ENCODE results near the gene SLC39A11. TPM values are rescaled to one million over a fixed set of nuclear protein-coding genes. Genes with fewer than 3 reads are reported as not detected.

The SLC39A11 gene
- total RNA-seq, 1 experiment from 2014 or later = 15.8 TPM

GRCh38 chr17:72719578-72720493 lies 372.7 kb downstream of the SLC39A11 start:
- ChIA-PET CTCF (interaction anchor here (0.6 to 2.5 kb wide), 4 partner anchors 8 to 466 kb away, joined by 3 to 12 read pairs (median 12); no protein-coding TSS in a partner anchor), POLR2A (interaction anchor here (0.5 to 1.0 kb wide), 2 partner anchors 22 to 512 kb away, joined by 3 to 4 read pairs; a partner anchor contains a TSS)
- Mint-ChIP-seq H3K9me3 (ENCODE audit: unreplicated experiment) (no peaks in the 10 kb centered on the region), H3K4me1 (ENCODE audit: insufficient read depth, unreplicated experiment) (peaks cover 30% of the 10 kb centered on the region), H3K27ac (ENCODE audit: low read depth, unreplicated experiment) (no peak overlapping the region), H3K36me3 (ENCODE audit: insufficient read depth, unreplicated experiment) (peaks cover 6% of the 10 kb centered on the region), H3K4me3 (ENCODE audit: unreplicated experiment) (no peak overlapping the region), H3K27me3 (ENCODE audit: insufficient read depth, unreplicated experiment) (no peaks in the 10 kb centered on the region)
- intact Hi-C loops (cut with micrococcal nuclease) = no loop called here
- no peak for DNase-seq (ENCODE audit: unreplicated experiment)
- BruUV-seq (replicated peaks) = no TSS peak
- no peak for TF ChIP-seq CTCF (IDR thresholded peaks at IDR 0.05; ENCODE audit: unreplicated experiment)

- H3K4me1 Mint-ChIP-seq (ENCODE audit: insufficient read depth, unreplicated experiment) = peaks cover 29% of the 10 kb centered on the region
- ChIA-PET POLR2A (interaction anchor here (0.5 kb wide), 1 partner anchor 21 kb away, joined by 3 read pairs; no protein-coding TSS in a partner anchor), CTCF (interaction anchor here (1.0 to 2.5 kb wide), 4 partner anchors 8 to 475 kb away, joined by 3 to 12 read pairs (median 12); no protein-coding TSS in a partner anchor)
- no peak for DNase-seq (ENCODE audit: unreplicated experiment)
- no peak overlapping the region for H3K4me3 Mint-ChIP-seq (ENCODE audit: unreplicated experiment)
- no peaks in the 10 kb centered on the region for H3K9me3 Mint-ChIP-seq (ENCODE audit: unreplicated experiment)
- H3K36me3 Mint-ChIP-seq (ENCODE audit: insufficient read depth, unreplicated experiment) = peaks cover 6% of the 10 kb centered on the region
- BruUV-seq (replicated peaks) = no TSS peak
- TF ChIP-seq CTCF (IDR thresholded peaks at IDR 0.05; ENCODE audit: unreplicated experiment) = no peak
- H3K27ac Mint-ChIP-seq (ENCODE audit: low read depth, unreplicated experiment) = no peak overlapping the region
- intact Hi-C loops (cut with micrococcal nuclease) = no loop called here
- no peaks in the 10 kb centered on the region for H3K27me3 Mint-ChIP-seq (ENCODE audit: insufficient read depth, unreplicated experiment)
Measured at GRCh38 chr17:72719206-72719577, 373.3 kb downstream of the SLC39A11 start.

GRCh38 chr17:72717676-72718075 lies 374.8 kb downstream of the SLC39A11 start:
- Mint-ChIP-seq H3K27ac (ENCODE audit: low read depth, unreplicated experiment) (peak overlapping the region; percentile 100), H3K4me3 (ENCODE audit: unreplicated experiment) (peak overlapping the region; percentile 21), H3K4me1 (ENCODE audit: insufficient read depth, unreplicated experiment) (peaks cover 26% of the 10 kb centered on the region), H3K36me3 (ENCODE audit: insufficient read depth, unreplicated experiment) (peaks cover 12% of the 10 kb centered on the region), H3K9me3 (ENCODE audit: unreplicated experiment) (no peaks in the 10 kb centered on the region), H3K27me3 (ENCODE audit: insufficient read depth, unreplicated experiment) (no peaks in the 10 kb centered on the region)
- CTCF ChIA-PET = interaction anchor here (0.6 to 2.4 kb wide), 6 partner anchors 8 to 841 kb away, joined by 3 to 14 read pairs (median 7); no protein-coding TSS in a partner anchor
- no peak for DNase-seq (ENCODE audit: unreplicated experiment)
- intact Hi-C loops (cut with micrococcal nuclease) = loop anchor here (2.0 kb wide), 1 partner anchor 157 kb away; no protein-coding TSS in a partner anchor
- no TSS peak for BruUV-seq (replicated peaks)
- POLR2A ChIA-PET = interaction anchor here (0.8 to 3.0 kb wide), 5 partner anchors 8 to 130 kb away, joined by 3 to 29 read pairs (median 4); no protein-coding TSS in a partner anchor
- no peak for TF ChIP-seq CTCF (IDR thresholded peaks at IDR 0.05; ENCODE audit: unreplicated experiment)

DNA sequence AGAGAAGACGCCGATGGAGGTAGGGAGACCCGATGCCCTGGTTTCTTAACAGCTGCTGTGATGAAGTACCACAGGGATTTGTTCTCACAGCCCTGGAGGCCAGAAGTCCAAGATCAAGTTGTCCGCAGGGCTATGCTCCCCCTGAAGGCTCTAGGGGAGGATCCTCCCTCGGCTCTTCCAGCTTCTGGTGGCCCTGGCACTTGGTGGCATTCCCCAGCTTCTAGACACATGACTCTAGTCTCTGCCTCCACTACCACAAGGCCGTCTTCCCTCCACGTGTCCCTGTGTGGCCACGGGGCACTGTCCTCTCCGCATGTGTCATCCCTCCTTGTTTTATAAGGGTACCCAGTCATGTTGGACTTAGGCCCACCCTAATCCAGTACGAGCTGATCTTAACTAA lies 375.2 kb downstream of the SLC39A11 start:
- BruUV-seq (replicated peaks) = no TSS peak
- no peaks in the 10 kb centered on the region for H3K27me3 Mint-ChIP-seq (ENCODE audit: insufficient read depth, unreplicated experiment)
- TF ChIP-seq CTCF (IDR thresholded peaks at IDR 0.05; ENCODE audit: unreplicated experiment) = no peak
- DNase-seq (ENCODE audit: unreplicated experiment) = no peak
- H3K9me3 Mint-ChIP-seq (ENCODE audit: unreplicated experiment) = no peaks in the 10 kb centered on the region
- H3K4me1 Mint-ChIP-seq (ENCODE audit: insufficient read depth, unreplicated experiment) = peaks cover 26% of the 10 kb centered on the region
- POLR2A ChIA-PET = interaction anchor here (0.8 to 3.0 kb wide), 7 partner anchors 8 to 129 kb away, joined by 3 to 29 read pairs (median 6); no protein-coding TSS in a partner anchor
- CTCF ChIA-PET = interaction anchor here (0.8 to 2.4 kb wide), 4 partner anchors 8 to 472 kb away, joined by 4 to 14 read pairs (median 7); no protein-coding TSS in a partner anchor
- H3K36me3 Mint-ChIP-seq (ENCODE audit: insufficient read depth, unreplicated experiment) = peaks cover 12% of the 10 kb centered on the region
- H3K4me3 Mint-ChIP-seq (ENCODE audit: unreplicated experiment) = peak overlapping the region; percentile 21
- peak overlapping the region; percentile 100 for H3K27ac Mint-ChIP-seq (ENCODE audit: low read depth, unreplicated experiment)
- intact Hi-C loops (cut with micrococcal nuclease) = loop anchor here (2.0 kb wide), 1 partner anchor 156 kb away; no protein-coding TSS in a partner anchor
